ENCODE results near the gene TBKBP1.
A peak's percentile ranks its signal among the peaks of the same experiment; 100 is the strongest.

TBKBP1 gene

GRCh38 chr17:47652570-47652969 is 41.4 kb upstream of the TBKBP1 start:
- TF ChIP-seq CTCF (IDR thresholded peaks at IDR 0.05), result no peak

GRCh38 chr17:47653442-47653841 is 40.5 kb upstream of the TBKBP1 start:
- no peak for TF ChIP-seq CTCF (IDR thresholded peaks at IDR 0.05)

- no peak for TF ChIP-seq CTCF (IDR thresholded peaks at IDR 0.05)
Measured at GRCh38 chr17:47654991-47655390, 39.0 kb upstream of the TBKBP1 start.

DNA sequence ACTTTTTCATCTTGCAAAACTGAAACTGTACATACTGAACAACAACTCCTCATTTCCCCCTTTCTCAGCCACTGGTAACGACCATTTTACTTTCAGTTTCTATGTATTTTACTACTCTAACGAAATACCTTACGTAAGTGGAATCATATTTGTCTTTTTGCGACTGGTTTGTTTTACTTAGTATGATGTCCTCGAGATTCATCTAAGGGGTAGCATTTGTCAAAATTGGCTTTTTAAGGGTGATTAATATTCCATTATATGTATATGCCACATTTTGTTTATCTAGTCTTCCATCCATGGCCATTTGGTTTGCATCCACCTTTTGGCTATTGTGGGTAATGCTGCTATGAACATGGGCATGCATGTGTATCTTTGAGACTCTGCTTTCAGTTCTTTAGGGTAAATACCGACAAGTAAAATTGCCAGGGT is 33.9 kb upstream of the TBKBP1 start:
- TF ChIP-seq CTCF (IDR thresholded peaks at IDR 0.05), result no peak

- TF ChIP-seq CTCF (IDR thresholded peaks at IDR 0.05), result peak; percentile 83
Measured at GRCh38 chr17:47663912-47664623, 29.9 kb upstream of the TBKBP1 start.

DNA sequence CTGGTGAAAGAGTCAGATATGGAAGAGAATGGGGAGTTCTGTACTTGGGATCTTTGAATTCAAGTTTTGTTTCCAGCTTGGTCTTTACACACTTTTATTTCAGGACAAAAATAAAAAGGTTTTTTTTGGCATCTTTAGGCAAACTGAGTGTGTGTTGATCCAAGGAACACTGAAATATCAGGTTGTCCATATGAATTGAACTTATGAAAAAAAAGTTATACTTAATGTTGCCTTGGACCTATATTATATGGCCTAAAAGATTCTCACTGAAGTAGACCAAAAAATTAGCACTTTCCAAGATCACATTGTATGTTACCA is 29.4 kb upstream of the TBKBP1 start:
- 0 out of 2 replicates have a peak, but pooled peaks have one; percentile 10 for TF ChIP-seq CTCF (IDR thresholded peaks at IDR 0.05)

GRCh38 chr17:47665655-47666054 is 28.3 kb upstream of the TBKBP1 start:
- no peak for TF ChIP-seq CTCF (IDR thresholded peaks at IDR 0.05)

GRCh38 chr17:47669081-47669480 is 24.9 kb upstream of the TBKBP1 start:
- TF ChIP-seq CTCF (IDR thresholded peaks at IDR 0.05), result no peak

Data from LNCAP (cell line).